ENCODE data around the gene PLA2G3. TPM values are rescaled to one million over a fixed set of nuclear protein-coding genes. Genes with fewer than 3 reads are reported as not detected.

Gene PLA2G3, protein sequence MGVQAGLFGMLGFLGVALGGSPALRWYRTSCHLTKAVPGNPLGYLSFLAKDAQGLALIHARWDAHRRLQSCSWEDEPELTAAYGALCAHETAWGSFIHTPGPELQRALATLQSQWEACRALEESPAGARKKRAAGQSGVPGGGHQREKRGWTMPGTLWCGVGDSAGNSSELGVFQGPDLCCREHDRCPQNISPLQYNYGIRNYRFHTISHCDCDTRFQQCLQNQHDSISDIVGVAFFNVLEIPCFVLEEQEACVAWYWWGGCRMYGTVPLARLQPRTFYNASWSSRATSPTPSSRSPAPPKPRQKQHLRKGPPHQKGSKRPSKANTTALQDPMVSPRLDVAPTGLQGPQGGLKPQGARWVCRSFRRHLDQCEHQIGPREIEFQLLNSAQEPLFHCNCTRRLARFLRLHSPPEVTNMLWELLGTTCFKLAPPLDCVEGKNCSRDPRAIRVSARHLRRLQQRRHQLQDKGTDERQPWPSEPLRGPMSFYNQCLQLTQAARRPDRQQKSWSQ
- polyA plus RNA-seq (2013) = 0.01 TPM

DNA sequence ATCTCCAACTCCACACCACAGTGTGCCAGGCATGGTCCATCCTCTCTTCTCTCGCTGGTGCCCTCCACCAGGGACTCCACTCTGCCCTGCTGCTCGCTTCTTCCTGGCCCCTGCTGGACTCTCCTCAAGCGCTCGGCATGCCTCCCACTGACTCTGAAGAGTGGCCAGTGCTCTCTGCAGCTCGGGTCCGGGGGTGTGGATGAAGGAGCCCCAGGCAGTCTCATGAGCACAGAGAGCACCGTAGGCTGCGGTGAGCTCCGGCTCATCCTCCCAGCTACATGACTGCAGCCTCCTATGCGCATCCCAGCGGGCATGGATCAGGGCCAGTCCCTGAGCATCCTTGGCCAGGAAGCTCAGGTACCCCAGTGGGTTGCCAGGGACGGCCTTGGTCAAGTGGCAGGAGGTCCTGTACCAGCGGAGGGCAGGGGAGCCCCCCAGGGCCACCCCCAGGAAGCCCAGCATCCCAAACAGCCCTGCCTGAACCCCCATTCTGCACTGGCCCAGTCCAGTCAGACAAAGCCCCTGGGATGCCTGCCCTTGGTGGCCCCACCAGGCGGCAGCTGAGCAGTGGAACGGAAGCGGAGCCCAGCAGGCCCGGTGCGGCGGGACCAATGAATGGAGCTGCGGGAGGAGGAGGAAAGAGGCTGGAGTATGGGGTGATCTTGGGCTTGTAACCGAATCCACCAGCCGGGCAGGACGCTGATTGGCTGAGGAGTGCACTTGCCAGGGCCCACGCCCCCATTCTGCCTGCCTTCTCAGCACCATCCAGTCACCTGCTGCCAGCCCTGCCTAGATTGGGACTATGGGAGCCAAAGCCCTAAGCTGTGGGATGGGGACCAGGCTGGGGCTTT, at the start of gene PLA2G3:
TSS of gene PLA2G3 (minus strand) at position 643 of the 851 bp plus-strand sequence. CDS start at position 489, 154 bp downstream.
- H3K36me3 ChIP-seq (ENCODE audit: control insufficient read depth in 4 of 4, insufficient read depth in 4 of 4, low read length in 3 of 4) = no peaks in the 10 kb centered on the region
- no peak within 1 kb of the TSS for H3K27ac ChIP-seq (ENCODE audit: insufficient read depth in 1 of 2, low read depth in 1 of 2, low read length in 2 of 2, poor library complexity in 1 of 2, severe bottlenecking in 2 of 2)
- H3K9me3 ChIP-seq (ENCODE audit: control extremely low read depth in 1 of 5, control insufficient read depth in 4 of 5, insufficient read depth in 2 of 5, low read depth in 1 of 5, low read length in 4 of 5) = peaks cover 0 to 2% (median 0%) of the 10 kb centered on the region in 5 experiments
- H3K4me3 ChIP-seq (ENCODE audit: control insufficient read depth in 1 of 7, extremely low read depth in 1 of 7, insufficient read depth in 4 of 7, low read depth in 2 of 7, low read length in 6 of 7) = peak within 1 kb of the TSS in 1 of 7 experiments; percentile 10
- peak in 2 of 3 donors; percentile 18 to 20 for DNase-seq
- ChIA-PET CTCF (interaction anchor here (0.7 kb wide), 1 partner anchor 10 kb away, joined by 3 read pairs; no protein-coding TSS in a partner anchor), POLR2A (no interaction called here)
- 68% methylated on average over 23 of the region's 24 CpGs for WGBS (ENCODE audit: insufficient coverage)
- peaks cover 0 to 6% (median under 1%) of the 10 kb centered on the region in 4 experiments for H3K4me1 ChIP-seq (ENCODE audit: control extremely low read depth in 1 of 4, control insufficient read depth in 4 of 4, insufficient read depth in 4 of 4, low read length in 3 of 4)
- no peaks in the 10 kb centered on the region for H3K27me3 ChIP-seq (replicated peaks in 2 of 5; ENCODE audit: control insufficient read depth in 4 of 5, insufficient read depth in 5 of 5, low read length in 4 of 5)

DNA sequence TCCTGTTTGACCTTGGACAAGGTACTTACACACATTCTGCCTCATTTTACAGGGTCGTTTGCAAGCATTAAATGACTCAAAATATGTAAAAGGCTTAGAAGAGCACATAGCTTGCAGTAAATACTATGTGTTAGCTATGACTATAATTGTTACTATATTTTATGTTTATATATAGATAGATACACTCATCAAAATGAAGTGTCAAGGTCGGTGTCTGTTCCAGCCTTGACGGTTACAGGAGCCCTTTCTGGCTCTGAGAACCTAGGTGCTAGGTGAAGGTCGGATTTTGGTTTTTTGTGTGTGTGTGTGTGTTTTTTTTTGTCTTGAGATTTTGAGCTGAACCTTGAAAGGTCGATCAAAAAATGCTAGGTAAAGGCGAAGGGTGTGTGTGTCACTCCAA, 47.3 kb upstream of the PLA2G3 start:
- Histone ChIP-seq H3K27me3 (replicated peaks in 2 of 5; ENCODE audit: control insufficient read depth in 4 of 5, insufficient read depth in 5 of 5, low read length in 4 of 5) (no peaks in the 10 kb centered on the region), H3K9me3 (ENCODE audit: control extremely low read depth in 1 of 5, control insufficient read depth in 4 of 5, insufficient read depth in 2 of 5, low read depth in 1 of 5, low read length in 4 of 5) (no peaks in the 10 kb centered on the region), H3K27ac (ENCODE audit: insufficient read depth in 1 of 2, low read depth in 1 of 2, low read length in 2 of 2, poor library complexity in 1 of 2, severe bottlenecking in 2 of 2) (no peak overlapping the region), H3K4me3 (ENCODE audit: control insufficient read depth in 1 of 7, extremely low read depth in 1 of 7, insufficient read depth in 4 of 7, low read depth in 2 of 7, low read length in 6 of 7) (no peak overlapping the region), H3K4me1 (ENCODE audit: control extremely low read depth in 1 of 4, control insufficient read depth in 4 of 4, insufficient read depth in 4 of 4, low read length in 3 of 4) (no peaks in the 10 kb centered on the region), H3K36me3 (ENCODE audit: control insufficient read depth in 4 of 4, insufficient read depth in 4 of 4, low read length in 3 of 4) (peaks cover 5 to 30% (median 11%) of the 10 kb centered on the region in 4 experiments)
- ChIA-PET CTCF (interaction anchor here (1.6 kb wide), 1 partner anchor 12 kb away, joined by 5 read pairs; no protein-coding TSS in a partner anchor), POLR2A (no interaction called here)
- no peak for DNase-seq
- 100% methylated on average over 5 of the region's 6 CpGs for WGBS (ENCODE audit: insufficient coverage)

DNA sequence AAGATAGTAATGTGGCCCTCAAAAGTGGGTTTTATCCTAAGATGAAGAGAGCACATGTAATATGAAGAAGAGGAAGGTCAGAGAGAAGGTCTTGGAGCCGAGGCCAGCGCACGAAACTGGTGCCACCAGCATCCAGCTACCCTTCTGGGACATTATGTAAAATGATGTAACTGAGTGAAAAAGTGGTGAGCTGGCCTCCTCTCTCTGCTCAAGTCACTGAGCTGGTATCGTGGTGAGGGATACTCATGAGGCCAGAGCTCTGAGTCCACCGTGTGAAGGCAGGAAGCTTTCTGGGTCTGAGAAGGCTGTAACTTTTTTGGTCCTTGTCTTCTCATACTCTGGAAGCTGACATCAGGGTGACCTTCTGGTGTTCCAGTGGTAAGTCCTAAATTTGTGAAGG, 44.7 kb upstream of the PLA2G3 start:
- no peak overlapping the region for H3K27ac ChIP-seq (ENCODE audit: insufficient read depth in 1 of 2, low read depth in 1 of 2, low read length in 2 of 2, poor library complexity in 1 of 2, severe bottlenecking in 2 of 2)
- ChIA-PET CTCF (interaction anchor here (1.1 kb wide), 1 partner anchor 35 kb away, joined by 3 read pairs; no protein-coding TSS in a partner anchor), POLR2A (no interaction called here)
- no peak for DNase-seq
- no peaks in the 10 kb centered on the region for H3K27me3 ChIP-seq (replicated peaks in 2 of 5; ENCODE audit: control insufficient read depth in 4 of 5, insufficient read depth in 5 of 5, low read length in 4 of 5)
- WGBS (ENCODE audit: insufficient coverage) = 97% methylated on average over 5 of the region's 5 CpGs
- H3K9me3 ChIP-seq (ENCODE audit: control extremely low read depth in 1 of 5, control insufficient read depth in 4 of 5, insufficient read depth in 2 of 5, low read depth in 1 of 5, low read length in 4 of 5) = no peaks in the 10 kb centered on the region
- H3K36me3 ChIP-seq (ENCODE audit: control insufficient read depth in 4 of 4, insufficient read depth in 4 of 4, low read length in 3 of 4) = peaks cover 5 to 22% (median 10%) of the 10 kb centered on the region in 4 experiments
- no peak overlapping the region for H3K4me3 ChIP-seq (ENCODE audit: control insufficient read depth in 1 of 7, extremely low read depth in 1 of 7, insufficient read depth in 4 of 7, low read depth in 2 of 7, low read length in 6 of 7)
- no peaks in the 10 kb centered on the region for H3K4me1 ChIP-seq (ENCODE audit: control extremely low read depth in 1 of 4, control insufficient read depth in 4 of 4, insufficient read depth in 4 of 4, low read length in 3 of 4)

DNA sequence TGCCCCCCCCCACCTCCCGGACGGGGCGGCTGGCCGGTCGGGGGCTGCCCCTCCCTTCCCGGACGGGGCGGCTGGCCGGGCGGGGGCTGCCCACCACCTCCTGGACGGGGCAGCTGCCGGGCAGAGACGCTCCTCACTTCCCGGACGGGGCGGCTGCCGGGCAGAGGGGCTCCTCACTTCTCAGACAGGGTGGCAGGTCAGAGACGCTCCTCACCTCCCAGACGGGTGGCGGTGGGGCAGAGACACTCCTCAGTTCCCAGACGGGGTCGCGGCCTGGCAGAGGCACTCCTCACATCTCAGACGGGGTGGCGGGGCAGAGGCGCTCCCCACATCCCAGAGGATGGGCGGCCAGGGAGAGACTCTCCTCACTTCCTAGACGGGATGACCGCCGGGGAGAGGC, 43.7 kb upstream of the PLA2G3 start:
- CTCF ChIA-PET = no interaction called here
- POLR2A ChIA-PET = no interaction called here
- 98% methylated on average over 16 of the region's 30 CpGs for WGBS (ENCODE audit: insufficient coverage)

DNA sequence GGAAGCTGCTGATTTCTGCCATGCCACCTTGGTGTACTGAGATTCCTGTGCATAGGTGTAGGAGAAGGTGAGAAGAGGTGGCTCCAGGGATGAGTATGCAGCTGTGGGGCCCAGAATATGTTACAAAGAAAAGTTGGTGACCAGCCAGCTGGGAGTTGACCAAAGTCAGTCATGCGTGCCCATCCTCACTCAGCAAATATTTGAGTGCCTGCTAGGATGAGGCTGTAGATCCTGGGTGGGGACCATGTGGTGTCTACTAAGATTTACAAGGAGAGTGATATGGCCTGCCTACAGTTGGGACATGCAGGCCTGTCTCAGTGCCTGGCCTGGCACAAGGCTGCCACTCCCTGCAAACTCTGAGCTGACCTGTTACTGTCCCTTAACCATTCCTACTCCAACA, 39.0 kb upstream of the PLA2G3 start:
- WGBS (ENCODE audit: insufficient coverage) = 100% methylated on average over 1 of the region's 1 CpG
- ChIA-PET POLR2A (interaction anchor here (0.7 kb wide), 1 partner anchor 400 kb away, joined by 3 read pairs; no protein-coding TSS in a partner anchor), CTCF (interaction anchor here (0.9 kb wide), 1 partner anchor 12 kb away, joined by 3 read pairs; no protein-coding TSS in a partner anchor)
- Histone ChIP-seq H3K4me3 (ENCODE audit: control insufficient read depth in 1 of 7, extremely low read depth in 1 of 7, insufficient read depth in 4 of 7, low read depth in 2 of 7, low read length in 6 of 7) (no peak overlapping the region), H3K9me3 (ENCODE audit: control extremely low read depth in 1 of 5, control insufficient read depth in 4 of 5, insufficient read depth in 2 of 5, low read depth in 1 of 5, low read length in 4 of 5) (no peaks in the 10 kb centered on the region), H3K27me3 (replicated peaks in 2 of 5; ENCODE audit: control insufficient read depth in 4 of 5, insufficient read depth in 5 of 5, low read length in 4 of 5) (no peaks in the 10 kb centered on the region), H3K36me3 (ENCODE audit: control insufficient read depth in 4 of 4, insufficient read depth in 4 of 4, low read length in 3 of 4) (peaks cover 2 to 25% (median 14%) of the 10 kb centered on the region in 4 experiments), H3K4me1 (ENCODE audit: control extremely low read depth in 1 of 4, control insufficient read depth in 4 of 4, insufficient read depth in 4 of 4, low read length in 3 of 4) (no peaks in the 10 kb centered on the region), H3K27ac (ENCODE audit: insufficient read depth in 1 of 2, low read depth in 1 of 2, low read length in 2 of 2, poor library complexity in 1 of 2, severe bottlenecking in 2 of 2) (no peak overlapping the region)
- no peak for DNase-seq

More for the DNA sequence above, 43.7 kb upstream of the PLA2G3 start:
- Histone ChIP-seq H3K4me1 (ENCODE audit: control extremely low read depth in 1 of 4, control insufficient read depth in 4 of 4, insufficient read depth in 4 of 4, low read length in 3 of 4) (no peaks in the 10 kb centered on the region), H3K27ac (ENCODE audit: insufficient read depth in 1 of 2, low read depth in 1 of 2, low read length in 2 of 2, poor library complexity in 1 of 2, severe bottlenecking in 2 of 2) (no peak overlapping the region), H3K9me3 (ENCODE audit: control extremely low read depth in 1 of 5, control insufficient read depth in 4 of 5, insufficient read depth in 2 of 5, low read depth in 1 of 5, low read length in 4 of 5) (no peaks in the 10 kb centered on the region), H3K36me3 (ENCODE audit: control insufficient read depth in 4 of 4, insufficient read depth in 4 of 4, low read length in 3 of 4) (peaks cover 5 to 23% (median 13%) of the 10 kb centered on the region in 4 experiments), H3K4me3 (ENCODE audit: control insufficient read depth in 1 of 7, extremely low read depth in 1 of 7, insufficient read depth in 4 of 7, low read depth in 2 of 7, low read length in 6 of 7) (no peak overlapping the region), H3K27me3 (replicated peaks in 2 of 5; ENCODE audit: control insufficient read depth in 4 of 5, insufficient read depth in 5 of 5, low read length in 4 of 5) (no peaks in the 10 kb centered on the region)
- DNase-seq = no peak

DNA sequence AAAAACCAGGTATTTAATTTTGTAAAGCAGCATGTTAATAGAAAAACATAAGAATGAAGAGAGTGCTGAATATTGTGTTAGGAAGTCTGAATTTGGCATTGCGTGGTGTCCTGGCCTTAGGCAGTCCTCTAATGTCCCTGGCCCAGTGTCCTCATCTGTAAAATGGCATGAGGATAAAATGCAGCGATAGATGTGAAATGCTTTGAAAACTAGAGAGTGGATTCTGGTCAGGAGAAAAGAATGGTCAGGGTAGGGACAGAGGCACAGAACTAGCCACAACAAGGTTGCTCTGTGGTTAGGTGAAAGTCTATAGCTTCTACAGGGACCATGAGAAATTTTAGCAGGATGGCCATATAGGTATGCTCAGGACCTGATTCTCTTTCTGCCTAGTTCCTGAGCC, 38.6 kb upstream of the PLA2G3 start:
- Histone ChIP-seq H3K4me3 (ENCODE audit: control insufficient read depth in 1 of 7, extremely low read depth in 1 of 7, insufficient read depth in 4 of 7, low read depth in 2 of 7, low read length in 6 of 7) (no peak overlapping the region), H3K4me1 (ENCODE audit: control extremely low read depth in 1 of 4, control insufficient read depth in 4 of 4, insufficient read depth in 4 of 4, low read length in 3 of 4) (no peaks in the 10 kb centered on the region), H3K9me3 (ENCODE audit: control extremely low read depth in 1 of 5, control insufficient read depth in 4 of 5, insufficient read depth in 2 of 5, low read depth in 1 of 5, low read length in 4 of 5) (no peaks in the 10 kb centered on the region), H3K27me3 (replicated peaks in 2 of 5; ENCODE audit: control insufficient read depth in 4 of 5, insufficient read depth in 5 of 5, low read length in 4 of 5) (no peaks in the 10 kb centered on the region), H3K36me3 (ENCODE audit: control insufficient read depth in 4 of 4, insufficient read depth in 4 of 4, low read length in 3 of 4) (peaks cover 3 to 25% (median 14%) of the 10 kb centered on the region in 4 experiments), H3K27ac (ENCODE audit: insufficient read depth in 1 of 2, low read depth in 1 of 2, low read length in 2 of 2, poor library complexity in 1 of 2, severe bottlenecking in 2 of 2) (no peak overlapping the region)
- DNase-seq = no peak
- POLR2A ChIA-PET = interaction anchor here (0.7 kb wide), 1 partner anchor 400 kb away, joined by 3 read pairs; no protein-coding TSS in a partner anchor
- WGBS (ENCODE audit: insufficient coverage) = 100% methylated on average over 2 of the region's 2 CpGs
- CTCF ChIA-PET = interaction anchor here (0.9 kb wide), 1 partner anchor 12 kb away, joined by 3 read pairs; no protein-coding TSS in a partner anchor
